IPS DF 19.7 (cell line): Measurements from ENCODE around the gene ALPL.

Experiments used
- DNase-seq: peaks from one replicate; pipeline ENCODE4 v3.0.0-alpha.2; 2013; ENCODE audit warnings: low read depth, low spot score

ALPL gene

DNA sequence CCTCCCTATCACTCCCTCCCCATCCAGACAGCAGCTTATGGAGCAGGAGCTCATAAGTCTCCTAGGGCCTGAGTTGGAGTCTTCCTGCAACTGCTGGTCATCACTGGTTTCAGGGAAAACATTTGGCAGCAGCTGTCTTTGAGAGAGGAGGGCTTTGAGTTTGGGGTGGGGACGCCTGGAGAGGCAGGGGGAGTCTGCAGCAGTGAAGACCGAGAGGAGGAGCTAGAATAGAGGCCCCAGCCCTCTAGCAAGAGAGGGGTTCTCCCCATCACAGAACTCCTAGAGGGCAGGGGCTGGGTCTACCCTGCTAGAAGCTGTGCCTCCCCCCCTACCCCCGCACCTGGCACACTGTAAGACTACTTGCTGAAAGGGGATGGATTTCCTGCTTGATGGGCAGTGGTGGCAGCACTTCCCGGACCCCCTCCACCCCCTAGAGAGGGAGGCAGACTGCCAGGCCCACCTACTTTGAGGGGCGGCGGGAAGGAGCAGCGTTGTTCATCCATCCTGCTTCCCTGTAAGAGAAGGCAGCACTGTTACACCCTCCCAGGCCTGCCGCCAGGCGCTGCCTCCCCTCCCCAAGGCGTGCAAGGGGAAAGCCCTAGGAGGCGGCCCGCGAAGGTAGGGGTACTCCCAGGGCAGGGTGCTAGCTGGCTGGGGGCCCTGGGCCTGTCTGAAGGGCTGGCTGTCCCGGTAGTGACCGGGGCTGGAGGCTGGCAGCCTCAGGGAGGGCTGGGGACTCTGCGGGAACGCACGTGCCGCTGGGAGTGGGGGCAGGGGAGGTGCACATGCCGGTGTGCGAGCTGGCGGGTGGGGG lies 109.5 kb downstream of the ALPL start:
- DNase-seq, result no peak

DNA sequence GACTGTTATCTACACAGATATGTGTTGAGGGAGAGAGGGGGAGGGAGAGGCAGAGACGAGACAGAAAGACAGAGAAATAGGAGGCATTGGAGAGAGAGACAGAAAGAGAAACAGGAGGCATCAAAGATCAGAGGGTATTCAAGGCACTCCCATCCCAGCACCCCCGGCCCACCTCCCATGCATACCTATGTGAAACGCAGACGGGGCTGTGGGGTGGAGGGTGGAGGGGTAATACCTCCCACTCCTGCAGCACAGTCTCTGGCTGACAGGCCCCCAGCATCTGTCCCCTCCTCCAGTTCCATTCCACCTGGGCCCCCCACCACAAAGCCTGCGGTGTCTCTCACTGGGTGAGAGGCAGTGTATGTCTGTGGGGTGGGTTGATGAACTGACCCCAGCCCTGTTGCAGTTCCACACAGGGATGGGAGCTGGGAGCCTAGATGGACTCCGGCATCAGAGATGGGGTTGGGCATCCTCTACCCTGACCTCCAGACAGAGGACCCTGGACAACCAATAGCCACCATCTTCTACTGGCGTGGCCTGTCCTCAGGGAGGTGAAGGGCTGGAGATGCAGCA lies 110.2 kb downstream of the ALPL start:
- DNase-seq, result no peak

DNA sequence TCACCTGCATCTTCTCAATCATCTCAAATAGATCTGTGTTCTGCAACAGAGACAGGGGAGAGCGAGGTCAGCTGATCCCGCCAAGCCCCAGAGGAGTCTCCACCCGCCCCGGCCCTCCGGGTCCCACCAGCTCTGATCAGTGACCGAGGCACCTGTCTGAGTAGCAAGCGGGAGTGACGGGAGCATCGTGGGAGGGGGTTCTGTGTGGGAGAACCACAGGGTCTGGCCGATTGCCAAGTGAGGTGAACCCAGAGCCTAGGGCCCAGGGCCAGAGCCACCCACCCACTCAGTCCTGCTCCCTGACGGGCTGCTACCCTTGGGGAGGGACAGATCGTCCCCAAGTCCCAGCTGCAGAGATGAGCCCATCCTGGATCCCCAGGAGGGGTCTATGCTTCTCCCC lies 110.8 kb downstream of the ALPL start:
- no peak for DNase-seq

DNA sequence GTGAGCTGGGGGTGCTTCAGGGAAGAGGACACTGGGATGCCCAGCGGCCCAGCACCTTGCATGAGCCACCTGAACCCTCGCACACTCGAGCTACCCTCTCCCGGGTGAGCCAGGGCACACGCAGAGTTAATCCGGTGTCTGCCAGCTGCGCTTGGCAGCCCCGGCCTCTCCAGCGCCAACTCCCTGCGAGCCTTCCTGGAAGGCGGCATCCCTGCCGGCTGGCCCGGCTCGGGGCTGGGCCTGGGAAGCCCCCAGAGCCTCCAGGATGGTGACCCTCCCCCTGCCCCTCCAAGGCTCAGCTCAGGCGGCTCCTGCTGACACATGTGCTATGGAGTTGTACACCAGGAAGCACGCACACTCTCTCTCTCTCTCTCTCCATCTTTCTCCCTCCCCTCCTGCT lies 111.3 kb downstream of the ALPL start:
- no peak for DNase-seq

DNA sequence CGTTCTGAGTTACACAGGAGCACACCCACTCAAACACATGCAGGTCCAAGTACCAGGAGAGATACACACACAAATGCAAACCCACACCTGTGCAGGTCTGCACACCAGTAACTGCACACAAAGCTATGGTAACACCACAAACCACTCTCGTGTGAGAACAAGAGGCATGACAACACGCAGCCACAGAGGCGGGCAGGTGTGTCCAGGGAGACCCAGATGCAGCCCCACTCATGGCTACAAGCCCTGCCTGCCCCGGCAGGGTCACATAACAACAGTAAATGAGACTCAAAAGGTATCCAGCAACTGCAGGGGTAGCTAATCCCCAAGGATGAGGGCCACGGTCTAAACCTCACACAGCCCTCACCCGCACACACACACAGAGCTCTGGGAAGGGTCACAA lies 111.8 kb downstream of the ALPL start:
- DNase-seq, result no peak

DNA sequence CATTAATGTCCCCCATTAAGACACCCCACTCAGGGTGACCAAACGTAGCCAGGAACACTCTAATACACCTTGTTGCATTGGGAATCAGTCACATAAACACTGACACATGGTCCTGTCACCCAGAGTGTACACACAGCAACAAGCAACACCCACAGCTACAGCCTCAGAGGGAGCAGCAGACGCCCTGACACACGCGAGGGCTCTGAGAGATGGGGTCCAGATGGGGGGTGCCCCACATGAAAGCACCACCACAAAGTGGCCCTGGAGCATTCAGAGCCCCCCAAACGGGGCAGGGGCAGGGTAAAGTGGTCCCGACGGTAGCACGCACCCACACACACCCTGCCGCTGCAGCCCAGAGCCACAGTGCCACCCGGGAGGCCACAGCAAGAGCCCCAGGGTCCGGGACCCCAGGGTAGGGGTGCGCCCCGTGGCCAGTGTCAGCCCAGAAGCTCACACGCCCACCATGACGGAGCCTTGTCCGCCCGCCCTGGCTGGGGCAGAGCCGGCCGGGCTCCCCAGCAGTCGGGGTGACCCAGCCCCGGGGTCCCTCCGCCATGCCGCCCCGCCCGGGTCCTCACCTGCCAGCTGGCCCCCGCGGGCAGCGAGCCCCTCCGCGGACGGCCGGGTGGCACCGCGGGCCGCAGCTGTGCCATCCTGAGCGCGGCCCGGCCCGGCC lies 112.7 kb downstream of the ALPL start:
- no peak for DNase-seq

DNA sequence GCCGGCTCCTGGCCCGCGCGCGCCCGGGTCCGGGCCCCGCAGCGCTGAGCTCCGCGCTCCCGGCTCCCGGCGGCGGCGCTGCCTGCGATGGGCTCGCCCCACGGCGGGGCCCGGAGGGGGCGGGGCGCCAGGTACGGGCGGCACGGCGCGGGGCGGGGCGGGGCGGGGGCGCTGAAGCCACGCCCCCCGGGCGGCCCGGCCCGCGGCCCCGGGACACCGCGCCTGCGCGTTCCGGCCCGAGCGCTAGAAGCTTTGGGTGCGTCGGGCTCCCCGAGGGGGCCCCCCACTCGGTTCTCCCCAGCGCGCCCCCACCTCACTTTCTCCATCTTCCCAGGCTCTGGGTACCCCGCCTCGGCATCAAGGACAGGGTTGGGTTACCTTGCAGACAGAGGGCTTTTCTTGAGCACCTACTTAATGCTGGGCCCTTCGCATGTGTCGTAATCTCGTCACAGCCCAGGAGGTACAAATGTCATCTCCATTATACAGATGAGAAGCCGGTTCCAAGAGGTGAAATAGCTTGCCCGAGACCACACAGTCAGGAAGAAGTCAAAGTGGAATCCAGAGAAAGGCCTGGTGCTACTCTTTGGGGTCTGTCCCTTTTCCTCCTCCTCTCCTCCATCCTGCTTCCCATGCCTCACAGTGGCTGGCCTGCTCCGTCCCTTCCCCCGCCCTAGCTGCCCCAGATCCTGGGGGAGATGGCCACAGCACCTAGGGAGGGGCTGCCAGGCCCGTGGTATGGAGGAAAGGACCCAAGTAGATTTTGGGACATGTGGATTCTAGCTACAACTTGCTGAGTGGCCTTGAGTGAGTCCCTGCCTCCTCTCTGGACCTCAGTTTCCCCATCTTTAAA lies 113.5 kb downstream of the ALPL start:
- no peak for DNase-seq

DNA sequence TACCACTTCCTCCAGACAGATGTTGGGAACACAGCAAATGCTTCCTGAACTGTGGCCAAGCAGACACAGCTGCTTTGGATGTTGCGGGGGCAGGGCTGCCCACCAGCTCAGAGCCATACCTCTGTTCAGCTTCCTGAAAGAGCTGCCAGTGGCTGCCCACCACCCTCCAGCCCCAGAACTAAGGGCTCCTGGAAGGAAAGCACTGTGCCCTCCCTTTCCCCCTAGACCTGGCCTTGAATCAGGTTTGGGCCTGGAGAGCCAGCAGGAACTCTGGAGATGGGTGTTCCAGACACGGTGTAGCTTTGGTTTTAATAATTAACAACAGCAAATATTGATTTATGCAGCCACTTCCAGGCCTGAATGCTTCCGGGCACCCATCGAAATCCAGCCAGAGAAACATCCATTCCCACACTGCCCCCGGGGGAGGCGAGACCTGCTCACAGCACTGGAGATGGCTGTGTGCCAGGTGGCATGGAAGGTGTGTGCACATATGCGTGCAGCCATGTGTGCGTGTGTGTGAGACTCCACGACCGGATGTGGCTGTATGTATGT lies 114.3 kb downstream of the ALPL start:
- no peak for DNase-seq

DNA sequence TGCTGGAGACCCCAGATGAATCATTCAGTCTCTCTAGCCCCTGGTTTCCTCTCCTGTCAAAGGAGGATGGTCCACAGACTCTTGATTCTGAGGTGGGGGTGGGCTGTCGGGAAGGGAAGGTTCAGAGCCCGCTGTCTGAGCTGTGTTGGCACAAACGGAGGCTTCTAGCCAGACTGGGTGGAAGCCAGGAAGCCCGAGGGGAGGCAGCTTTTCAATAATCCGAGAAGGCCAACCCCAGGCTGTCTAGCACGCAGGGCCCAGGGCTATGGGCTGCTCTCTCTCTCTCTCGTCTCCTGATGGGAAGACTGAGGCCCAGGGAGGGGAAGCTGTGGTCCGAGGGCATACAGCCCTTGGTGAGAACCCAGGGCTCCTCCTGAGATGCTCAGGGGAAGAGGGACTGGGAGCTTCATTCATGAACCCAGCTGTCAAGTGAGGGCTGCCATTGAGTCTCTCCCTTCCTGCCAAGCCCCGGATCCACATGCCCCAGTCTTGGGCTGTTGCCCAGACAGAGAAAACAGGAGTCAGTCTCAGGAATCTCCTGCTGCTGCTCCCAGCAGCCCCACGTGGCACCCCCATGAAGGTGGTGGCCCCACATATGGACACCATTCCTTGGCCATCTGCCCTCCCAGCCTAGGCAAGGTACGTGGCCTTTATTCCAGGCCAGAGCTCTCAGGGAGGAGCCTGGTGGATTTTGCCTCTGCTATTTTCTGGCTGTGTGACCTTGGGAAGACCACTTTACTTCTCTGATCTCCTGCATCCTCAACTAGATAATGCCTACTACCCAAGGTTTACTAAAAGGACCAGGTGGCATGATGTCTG lies 115.6 kb downstream of the ALPL start:
- DNase-seq, result no peak

DNA sequence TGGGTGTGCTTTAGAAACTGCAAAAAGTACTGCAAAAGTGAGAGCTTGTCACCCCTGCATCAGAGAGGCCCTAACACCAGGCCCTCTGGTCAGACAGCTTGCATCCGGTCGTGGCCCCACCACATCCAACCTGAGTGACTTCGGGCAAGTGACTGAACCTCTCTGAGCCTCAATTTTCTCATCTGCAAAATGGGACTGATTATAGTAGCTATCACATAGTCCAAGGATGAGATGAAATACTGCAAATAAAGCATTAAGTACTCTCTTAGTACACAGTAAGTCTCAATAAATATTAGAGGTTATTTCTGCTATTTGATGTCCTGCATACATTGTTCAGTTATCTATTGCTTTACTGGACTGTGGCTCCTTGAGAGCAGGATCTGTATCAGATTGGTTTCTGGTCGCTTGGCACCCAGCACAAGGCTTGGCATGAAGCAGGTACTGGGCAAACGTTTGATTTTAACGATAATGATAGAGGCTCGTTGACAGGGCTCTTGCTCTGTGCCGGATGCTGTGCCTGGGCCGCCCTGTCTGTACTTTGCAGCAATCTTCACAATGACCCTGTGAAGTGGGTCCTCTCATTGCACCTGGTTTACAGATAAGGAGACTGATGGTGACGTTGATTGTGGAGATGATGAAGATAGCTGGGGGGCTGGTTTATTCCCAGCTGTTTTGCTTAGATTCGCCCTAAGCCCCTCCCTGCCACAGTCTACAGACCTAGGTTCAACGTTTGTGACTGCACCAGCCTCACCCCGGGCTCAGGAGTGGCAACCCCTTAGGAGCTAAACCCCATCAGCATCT lies 116.4 kb downstream of the ALPL start:
- no peak for DNase-seq

DNA sequence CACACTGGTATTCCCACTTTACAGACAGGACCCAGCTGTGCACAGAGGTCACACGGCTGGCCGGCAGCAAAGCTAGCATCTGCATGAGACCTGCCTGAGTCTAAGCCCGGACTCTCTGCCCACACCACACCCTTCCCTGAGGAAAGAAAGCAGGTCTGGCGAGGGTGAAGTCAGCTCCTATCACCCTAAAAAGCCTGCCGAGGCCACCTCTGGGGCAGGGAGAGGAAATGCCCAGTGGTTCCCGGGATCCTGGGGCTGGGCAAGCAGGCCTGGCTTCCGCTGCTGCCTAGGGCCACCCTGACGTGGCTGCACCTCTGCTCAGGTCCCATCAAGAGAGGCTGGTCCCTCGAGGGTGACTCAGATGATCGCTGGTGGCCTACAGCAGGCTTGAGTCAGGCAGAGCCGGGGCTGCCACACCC lies 117.7 kb downstream of the ALPL start:
- no peak for DNase-seq
